IgD-negative memory B cell (primary cell): ENCODE data around the gene ZNF319. TPM values are rescaled to one million over a fixed set of nuclear protein-coding genes. Genes with fewer than 3 reads are reported as not detected.
A peak's percentile ranks its signal among the peaks of the same experiment; 100 is the strongest.

ENCODE experiments used
- H3K27ac Mint-ChIP-seq, 3 donors: one replicate each; pipeline ENCODE4 v1.8.0; 2020 to 2022; ENCODE audit warnings: mild to moderate bottlenecking in 3 of 3, mixed read lengths in 3 of 3, moderate library complexity in 1 of 3
- H3K27me3 Mint-ChIP-seq: one replicate; pipeline ENCODE4 v1.8.0; 2021; ENCODE audit warnings: mixed read lengths
- H3K36me3 Mint-ChIP-seq: one replicate; pipeline ENCODE4 v1.8.0; 2020; ENCODE audit warnings: mild to moderate bottlenecking, mixed read lengths
- H3K4me1 Mint-ChIP-seq, 3 donors: one replicate each; pipeline ENCODE4 v1.8.0; 2020 to 2022; ENCODE audit warnings: mixed read lengths in 3 of 3, mild to moderate bottlenecking in 1 of 3
- H3K4me3 Mint-ChIP-seq, 4 donors: one replicate each; pipeline ENCODE4 v1.8.0; 2020 to 2022; ENCODE audit warnings: mild to moderate bottlenecking in 4 of 4, mixed read lengths in 4 of 4, moderate library complexity in 3 of 4
- H3K9me3 Mint-ChIP-seq, 3 donors: one replicate each; pipeline ENCODE4 v1.8.0; 2020 to 2021; ENCODE audit warnings: mixed read lengths in 3 of 3, mild to moderate bottlenecking in 1 of 3
- polyA plus RNA-seq: library from polyadenylated mRNA; unstranded; fragments of 300-500 nt; fragmentation: Illumina TruSeq; gene quantifications from one replicate; pipeline ENCODE4 v1.2.3, GENCODE V29; 2021

The ZNF319 gene
- polyA plus RNA-seq, 1 donor from 2014 or later: 11.0 TPM

- H3K9me3 Mint-ChIP-seq: no peaks in the 10 kb centered on the region
- no peaks in the 10 kb centered on the region for H3K4me1 Mint-ChIP-seq
- no peak overlapping the region for H3K4me3 Mint-ChIP-seq
- H3K36me3 Mint-ChIP-seq: no peaks in the 10 kb centered on the region
- no peak overlapping the region for H3K27ac Mint-ChIP-seq
- H3K27me3 Mint-ChIP-seq: peaks cover 7% of the 10 kb centered on the region
These were observed 44.8 kb downstream of the ZNF319 start for GRCh38 chr16:57955572-57956188.

- Mint-ChIP-seq H3K27me3 (peaks cover 8% of the 10 kb centered on the region), H3K36me3 (no peaks in the 10 kb centered on the region), H3K27ac (no peak overlapping the region), H3K4me3 (no peak overlapping the region), H3K9me3 (peaks cover 0 to 4% (median 0%) of the 10 kb centered on the region in 3 donors), H3K4me1 (no peaks in the 10 kb centered on the region)
These were observed 46.6 kb downstream of the ZNF319 start for GRCh38 chr16:57953857-57954256.

- Mint-ChIP-seq H3K27ac (no peak overlapping the region), H3K36me3 (no peaks in the 10 kb centered on the region), H3K9me3 (peaks cover 0 to 4% (median 0%) of the 10 kb centered on the region in 3 donors), H3K4me1 (no peaks in the 10 kb centered on the region), H3K4me3 (no peak overlapping the region), H3K27me3 (peaks cover 8% of the 10 kb centered on the region)
These were observed 47.6 kb downstream of the ZNF319 start for GRCh38 chr16:57952909-57953308.

- H3K36me3 Mint-ChIP-seq: no peaks in the 10 kb centered on the region
- H3K27me3 Mint-ChIP-seq: peaks cover 8% of the 10 kb centered on the region
- peaks cover 0 to 4% (median 0%) of the 10 kb centered on the region in 3 donors for H3K9me3 Mint-ChIP-seq
- H3K27ac Mint-ChIP-seq: peak overlapping the region in 1 of 3 donors; percentile 23
- no peak overlapping the region for H3K4me3 Mint-ChIP-seq
- no peaks in the 10 kb centered on the region for H3K4me1 Mint-ChIP-seq
These were observed 49.1 kb downstream of the ZNF319 start for GRCh38 chr16:57951204-57951960.

GRCh38 chr16:57950382-57950781, 50.1 kb downstream of the ZNF319 start:
- H3K9me3 Mint-ChIP-seq: peaks cover 0 to 4% (median 0%) of the 10 kb centered on the region in 3 donors
- H3K27me3 Mint-ChIP-seq: peaks cover 8% of the 10 kb centered on the region
- H3K4me3 Mint-ChIP-seq: no peak overlapping the region
- no peaks in the 10 kb centered on the region for H3K4me1 Mint-ChIP-seq
- no peak overlapping the region for H3K27ac Mint-ChIP-seq
- no peaks in the 10 kb centered on the region for H3K36me3 Mint-ChIP-seq

GRCh38 chr16:57949595-57950238, 50.8 kb downstream of the ZNF319 start:
- Mint-ChIP-seq H3K4me1 (no peaks in the 10 kb centered on the region), H3K4me3 (no peak overlapping the region), H3K27me3 (peaks cover 8% of the 10 kb centered on the region), H3K9me3 (peaks cover 0 to 4% (median 0%) of the 10 kb centered on the region in 3 donors), H3K36me3 (no peaks in the 10 kb centered on the region), H3K27ac (peak overlapping the region in 1 of 3 donors; percentile 36)

- Mint-ChIP-seq H3K27me3 (peaks cover 7% of the 10 kb centered on the region), H3K9me3 (peaks cover 0 to 4% (median 0%) of the 10 kb centered on the region in 3 donors), H3K4me3 (no peak overlapping the region)
These were observed 51.5 kb downstream of the ZNF319 start for GRCh38 chr16:57949013-57949412.

GRCh38 chr16:57948027-57948426, 52.4 kb downstream of the ZNF319 start:
- Mint-ChIP-seq H3K4me3 (no peak overlapping the region), H3K9me3 (peaks cover 0 to 4% (median 0%) of the 10 kb centered on the region in 3 donors), H3K4me1 (no peaks in the 10 kb centered on the region), H3K27me3 (peaks cover 7% of the 10 kb centered on the region), H3K27ac (no peak overlapping the region), H3K36me3 (no peaks in the 10 kb centered on the region)

More at GRCh38 chr16:57949013-57949412, 51.5 kb downstream of the ZNF319 start:
- Mint-ChIP-seq H3K27ac (no peak overlapping the region), H3K36me3 (no peaks in the 10 kb centered on the region), H3K4me1 (no peaks in the 10 kb centered on the region)

GRCh38 chr16:57947261-57947660, 53.2 kb downstream of the ZNF319 start:
- no peak overlapping the region for H3K27ac Mint-ChIP-seq
- H3K36me3 Mint-ChIP-seq: no peaks in the 10 kb centered on the region
- H3K9me3 Mint-ChIP-seq: peaks cover 0 to 4% (median 0%) of the 10 kb centered on the region in 3 donors
- peaks cover 7% of the 10 kb centered on the region for H3K27me3 Mint-ChIP-seq
- no peak overlapping the region for H3K4me3 Mint-ChIP-seq
- H3K4me1 Mint-ChIP-seq: no peaks in the 10 kb centered on the region

GRCh38 chr16:57946181-57946801, 54.2 kb downstream of the ZNF319 start:
- H3K9me3 Mint-ChIP-seq: peaks cover 0 to 4% (median 0%) of the 10 kb centered on the region in 3 donors
- no peaks in the 10 kb centered on the region for H3K4me1 Mint-ChIP-seq
- H3K27ac Mint-ChIP-seq: no peak overlapping the region
- peaks cover 7% of the 10 kb centered on the region for H3K27me3 Mint-ChIP-seq
- H3K36me3 Mint-ChIP-seq: no peaks in the 10 kb centered on the region
- no peak overlapping the region for H3K4me3 Mint-ChIP-seq

GRCh38 chr16:57945740-57946138, 54.7 kb downstream of the ZNF319 start:
- Mint-ChIP-seq H3K27me3 (peaks cover 5% of the 10 kb centered on the region), H3K27ac (no peak overlapping the region), H3K4me3 (no peak overlapping the region), H3K9me3 (peaks cover 0 to 4% (median 0%) of the 10 kb centered on the region in 3 donors), H3K36me3 (no peaks in the 10 kb centered on the region), H3K4me1 (no peaks in the 10 kb centered on the region)

GRCh38 chr16:57944970-57945739, 55.3 kb downstream of the ZNF319 start:
- H3K27ac Mint-ChIP-seq: no peak overlapping the region
- H3K9me3 Mint-ChIP-seq: peaks cover 0 to 4% (median 0%) of the 10 kb centered on the region in 3 donors
- no peaks in the 10 kb centered on the region for H3K4me1 Mint-ChIP-seq
- no peak overlapping the region for H3K4me3 Mint-ChIP-seq
- no peaks in the 10 kb centered on the region for H3K36me3 Mint-ChIP-seq
- H3K27me3 Mint-ChIP-seq: peaks cover 2% of the 10 kb centered on the region
